ENCODE data around the gene SOX9. TPM values are rescaled to one million over a fixed set of nuclear protein-coding genes. Genes with fewer than 3 reads are reported as not detected.

SOX9 gene
- total RNA-seq, 2 donors from 2014 or later: 0.46 to 1.3 TPM

DNA sequence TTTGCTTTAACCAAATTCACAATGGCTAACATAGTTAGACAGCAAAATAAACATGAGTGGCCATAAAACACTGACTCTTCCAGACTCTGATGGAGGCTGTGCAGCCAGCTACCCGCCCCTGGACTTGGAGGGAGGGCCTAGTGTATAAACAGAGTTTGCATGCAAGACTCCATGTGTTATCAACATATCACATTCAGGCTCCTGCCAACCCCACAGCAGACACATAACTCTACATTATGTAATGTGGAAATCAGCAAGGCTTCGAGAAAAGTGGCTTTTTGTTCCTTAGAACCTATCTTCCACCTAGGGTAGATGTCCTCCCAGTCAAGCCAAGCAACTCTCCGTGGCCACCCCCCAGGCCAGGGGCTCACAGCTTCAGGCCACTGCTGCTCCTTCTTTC, 19.3 kb upstream of the SOX9 start:
- 87 to 90% methylated on average over 2 to 3 of the region's 3 CpGs for WGBS, 2 experiments (ENCODE audit: insufficient coverage in 1 of 2, insufficient read length in 1 of 2)
- no peak overlapping the region for H3K4me3 Mint-ChIP-seq
- Histone ChIP-seq H3K27me3 (ENCODE audit: control insufficient read depth, insufficient read depth, low read length, poor library complexity, severe bottlenecking) (peaks cover 25% of the 10 kb centered on the region), H3K4me3 (ENCODE audit: low read length) (no peak overlapping the region), H3K9ac (ENCODE audit: extremely low read depth, low read length, poor library complexity, severe bottlenecking) (no peak overlapping the region), H3K36me3 (ENCODE audit: control insufficient read depth, insufficient read depth, low read length) (no peaks in the 10 kb centered on the region), H3K4me1 (ENCODE audit: control insufficient read depth, insufficient read depth, low read length) (peaks cover 8% of the 10 kb centered on the region), H3K27ac (ENCODE audit: low read depth, low read length) (no peak overlapping the region), H3K9me3 (ENCODE audit: control insufficient read depth, low read length) (no peaks in the 10 kb centered on the region)
- DNase-seq: no peak
- TF ChIP-seq, protein P1, sequence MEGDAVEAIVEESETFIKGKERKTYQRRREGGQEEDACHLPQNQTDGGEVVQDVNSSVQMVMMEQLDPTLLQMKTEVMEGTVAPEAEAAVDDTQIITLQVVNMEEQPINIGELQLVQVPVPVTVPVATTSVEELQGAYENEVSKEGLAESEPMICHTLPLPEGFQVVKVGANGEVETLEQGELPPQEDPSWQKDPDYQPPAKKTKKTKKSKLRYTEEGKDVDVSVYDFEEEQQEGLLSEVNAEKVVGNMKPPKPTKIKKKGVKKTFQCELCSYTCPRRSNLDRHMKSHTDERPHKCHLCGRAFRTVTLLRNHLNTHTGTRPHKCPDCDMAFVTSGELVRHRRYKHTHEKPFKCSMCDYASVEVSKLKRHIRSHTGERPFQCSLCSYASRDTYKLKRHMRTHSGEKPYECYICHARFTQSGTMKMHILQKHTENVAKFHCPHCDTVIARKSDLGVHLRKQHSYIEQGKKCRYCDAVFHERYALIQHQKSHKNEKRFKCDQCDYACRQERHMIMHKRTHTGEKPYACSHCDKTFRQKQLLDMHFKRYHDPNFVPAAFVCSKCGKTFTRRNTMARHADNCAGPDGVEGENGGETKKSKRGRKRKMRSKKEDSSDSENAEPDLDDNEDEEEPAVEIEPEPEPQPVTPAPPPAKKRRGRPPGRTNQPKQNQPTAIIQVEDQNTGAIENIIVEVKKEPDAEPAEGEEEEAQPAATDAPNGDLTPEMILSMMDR (conservative IDR thresholded peaks at IDR 0.05): no peak
- peaks cover 80% of the 10 kb centered on the region for H3K27me3 Mint-ChIP-seq (ENCODE audit: insufficient read depth)
- no peak overlapping the region for H3K27ac Mint-ChIP-seq
- no peaks in the 10 kb centered on the region for H3K36me3 Mint-ChIP-seq (ENCODE audit: low read depth)
- H3K4me1 Mint-ChIP-seq: peaks cover 25% of the 10 kb centered on the region
- no peaks in the 10 kb centered on the region for H3K9me3 Mint-ChIP-seq

DNA sequence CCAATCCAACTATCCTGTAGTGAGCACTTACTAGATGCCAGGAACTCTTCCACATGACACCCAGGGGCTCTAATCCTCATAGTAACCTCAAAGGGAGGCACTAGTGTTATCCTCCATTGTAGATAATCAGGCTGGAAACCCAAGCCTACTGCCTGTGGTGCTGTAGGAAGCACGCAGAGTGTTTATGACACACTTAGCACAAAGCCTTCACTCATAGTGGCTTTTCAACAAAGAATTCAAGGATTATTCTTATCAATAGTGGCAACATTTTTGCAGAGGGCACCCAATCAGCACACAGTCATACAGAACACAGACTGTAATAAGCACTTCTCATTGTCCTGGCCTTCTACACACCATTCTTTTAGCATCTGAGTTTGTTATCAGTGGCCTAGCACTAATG, 18.5 kb upstream of the SOX9 start:
- DNase-seq: no peak
- no peaks in the 10 kb centered on the region for H3K36me3 ChIP-seq (ENCODE audit: control insufficient read depth, insufficient read depth, low read length)
- no peak overlapping the region for H3K27ac ChIP-seq (ENCODE audit: low read depth, low read length)
- H3K9me3 Mint-ChIP-seq: no peaks in the 10 kb centered on the region
- no peaks in the 10 kb centered on the region for H3K36me3 Mint-ChIP-seq (ENCODE audit: low read depth)
- H3K4me3 Mint-ChIP-seq: no peak overlapping the region
- WGBS, 2 experiments (ENCODE audit: insufficient coverage in 1 of 2, insufficient read length in 1 of 2): 85% methylated on average over 1 of the region's 1 CpG; no CpG with 5 or more reads in 1 of the 2 experiments
- TF ChIP-seq, protein P1 (conservative IDR thresholded peaks at IDR 0.05): no peak
- H3K4me3 ChIP-seq (ENCODE audit: low read length): no peak overlapping the region
- H3K4me1 Mint-ChIP-seq: peaks cover 34% of the 10 kb centered on the region
- H3K27me3 ChIP-seq (ENCODE audit: control insufficient read depth, insufficient read depth, low read length, poor library complexity, severe bottlenecking): peaks cover 25% of the 10 kb centered on the region
- H3K4me1 ChIP-seq (ENCODE audit: control insufficient read depth, insufficient read depth, low read length): peaks cover 15% of the 10 kb centered on the region
- H3K27ac Mint-ChIP-seq: no peak overlapping the region
- no peak overlapping the region for H3K9ac ChIP-seq (ENCODE audit: extremely low read depth, low read length, poor library complexity, severe bottlenecking)
- H3K9me3 ChIP-seq (ENCODE audit: control insufficient read depth, low read length): no peaks in the 10 kb centered on the region
- H3K27me3 Mint-ChIP-seq (ENCODE audit: insufficient read depth): peaks cover 85% of the 10 kb centered on the region

DNA sequence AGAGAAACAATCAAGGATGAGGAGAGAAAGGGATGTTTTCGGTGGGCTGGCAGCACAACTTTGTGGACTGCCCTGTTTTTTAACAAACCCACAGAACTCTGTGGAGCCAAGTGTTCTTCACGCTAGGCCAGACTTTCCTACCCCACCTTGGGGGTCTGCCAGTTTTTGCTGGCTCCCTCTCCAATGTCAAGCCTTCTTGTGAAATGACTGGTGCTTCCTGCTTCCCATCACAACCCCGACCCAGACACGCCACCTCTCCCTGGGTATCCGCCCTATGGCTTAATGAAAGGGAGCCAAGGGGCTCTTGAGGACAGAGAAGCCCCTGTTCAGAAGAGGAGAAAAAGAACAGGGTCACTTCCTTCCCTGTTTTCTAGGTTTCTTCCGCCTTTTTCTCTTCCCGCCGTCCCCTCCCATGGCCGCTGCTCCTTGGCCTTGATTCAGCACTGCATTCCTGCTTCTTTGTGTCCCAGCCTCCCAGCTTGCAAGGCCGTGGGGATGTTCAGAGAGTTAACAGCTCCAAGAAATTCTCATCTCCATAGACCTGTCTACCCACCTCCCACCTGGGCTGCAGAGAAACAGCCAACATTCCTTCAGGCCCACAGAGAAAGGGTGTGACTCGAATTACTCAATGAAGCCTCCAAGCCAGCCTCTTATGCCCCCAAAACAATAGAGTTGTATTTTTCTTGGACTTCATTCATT, 16.5 kb upstream of the SOX9 start:
- Histone ChIP-seq H3K4me3 (ENCODE audit: low read length) (no peak overlapping the region), H3K9me3 (ENCODE audit: control insufficient read depth, low read length) (no peaks in the 10 kb centered on the region), H3K9ac (ENCODE audit: extremely low read depth, low read length, poor library complexity, severe bottlenecking) (no peak overlapping the region), H3K27ac (ENCODE audit: low read depth, low read length) (no peak overlapping the region), H3K4me1 (ENCODE audit: control insufficient read depth, insufficient read depth, low read length) (peaks cover 19% of the 10 kb centered on the region), H3K36me3 (ENCODE audit: control insufficient read depth, insufficient read depth, low read length) (no peaks in the 10 kb centered on the region), H3K27me3 (ENCODE audit: control insufficient read depth, insufficient read depth, low read length, poor library complexity, severe bottlenecking) (peaks cover 30% of the 10 kb centered on the region)
- no peaks in the 10 kb centered on the region for H3K36me3 Mint-ChIP-seq (ENCODE audit: low read depth)
- peaks cover 86% of the 10 kb centered on the region for H3K27me3 Mint-ChIP-seq (ENCODE audit: insufficient read depth)
- H3K4me1 Mint-ChIP-seq: peaks cover 40% of the 10 kb centered on the region
- H3K27ac Mint-ChIP-seq: no peak overlapping the region
- peak; percentile 63 for DNase-seq
- H3K9me3 Mint-ChIP-seq: no peaks in the 10 kb centered on the region
- 93 to 94% methylated on average over 7 to 11 of the region's 11 CpGs for WGBS, 2 experiments (ENCODE audit: insufficient coverage in 1 of 2, insufficient read length in 1 of 2)
- no peak overlapping the region for H3K4me3 Mint-ChIP-seq
- TF ChIP-seq, protein P1 (conservative IDR thresholded peaks at IDR 0.05): no peak

Measured in endodermal cell (in vitro differentiated cells).